ENCODE data around the gene ATOH7.

DNA sequence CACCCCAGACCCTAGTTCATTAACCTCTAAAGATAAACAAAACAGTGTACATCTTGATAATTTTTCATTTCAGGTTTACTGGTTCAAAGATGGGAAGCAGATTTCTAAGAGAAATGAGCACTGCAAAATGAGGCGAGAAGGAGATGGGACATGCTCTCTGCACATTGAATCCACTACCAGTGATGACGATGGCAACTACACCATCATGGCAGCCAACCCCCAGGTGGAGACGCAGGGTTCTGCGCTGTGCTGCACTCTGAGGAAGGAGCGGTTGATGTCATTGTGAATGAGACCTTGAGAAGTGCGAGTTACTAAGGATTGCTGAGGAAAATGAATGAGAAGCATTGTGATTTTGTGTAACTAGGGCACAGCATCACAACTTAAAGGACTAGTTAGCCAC lies 37.6 kb downstream of the ATOH7 start:
- TF ChIP-seq PBX3 (IDR thresholded peaks at IDR 0.05), result no peak
- no peak for TF ChIP-seq JUND (IDR thresholded peaks at IDR 0.05)
- TF ChIP-seq EP300 (IDR thresholded peaks at IDR 0.05; ENCODE audit: borderline replicate concordance in 1 of 2, low read depth in 1 of 2, low read length in 1 of 2), result no peak
- TF ChIP-seq CTCF (IDR thresholded peaks at IDR 0.05), result no peak

Data from SK-N-SH (cell line).